LNCaP clone FGC (cell line): ENCODE data around the gene NUDT1.

ENCODE experiments used
- DNase-seq: peaks from one replicate; pipeline ENCODE4 v3.0.0-alpha.2; 2011; ENCODE audit warnings: low read depth
- H3K4me3 ChIP-seq: 2 replicates; pipeline ENCODE4 v1.5.1; 2011; ENCODE audit warnings: mild to moderate bottlenecking, low read depth, low read length, control low read depth
- CTCF ChIP-seq: IDR thresholded peaks from 2 replicates; pipeline ENCODE4 v1.5.1; 2012; ENCODE audit warnings: mild to moderate bottlenecking; ENCODE audit not compliant: control insufficient read depth, insufficient read depth; ENCODE audit errors: extremely low read depth

NUDT1 gene

GRCh38 chr7:2224491-2224928 is 17.5 kb upstream of the NUDT1 start:
- DNase-seq = no peak
- TF ChIP-seq CTCF = no peak
- H3K4me3 ChIP-seq = no peak overlapping the region

- DNase-seq = no peak
- no peak for TF ChIP-seq CTCF
- H3K4me3 ChIP-seq = no peak overlapping the region
These were observed 17.1 kb upstream of the NUDT1 start for GRCh38 chr7:2224934-2225333.

GRCh38 chr7:2225336-2225735 is 16.7 kb upstream of the NUDT1 start:
- no peak for TF ChIP-seq CTCF
- no peak overlapping the region for H3K4me3 ChIP-seq
- DNase-seq = no peak

GRCh38 chr7:2225830-2226229 is 16.2 kb upstream of the NUDT1 start:
- no peak for TF ChIP-seq CTCF
- no peak for DNase-seq
- no peak overlapping the region for H3K4me3 ChIP-seq

- H3K4me3 ChIP-seq = no peak overlapping the region
- no peak for TF ChIP-seq CTCF
- no peak for DNase-seq
These were observed 14.3 kb upstream of the NUDT1 start for GRCh38 chr7:2227699-2228098.

GRCh38 chr7:2228921-2229320 is 13.1 kb upstream of the NUDT1 start:
- DNase-seq = no peak
- no peak for TF ChIP-seq CTCF
- H3K4me3 ChIP-seq = no peak overlapping the region

GRCh38 chr7:2229467-2229866 is 12.6 kb upstream of the NUDT1 start:
- no peak for DNase-seq
- no peak for TF ChIP-seq CTCF
- H3K4me3 ChIP-seq = no peak overlapping the region
